NT2/D1 (cell line): ENCODE results near the gene SERPINE1.

Source experiments
- SUZ12 ChIP-seq: IDR thresholded peaks from 2 replicates; pipeline ENCODE4 v1.6.1; 2011; ENCODE audit not compliant: insufficient read length, insufficient read depth; ENCODE audit errors: extremely low read depth
- YY1 ChIP-seq: IDR thresholded peaks from 2 replicates; pipeline ENCODE4 v1.6.1; 2011; ENCODE audit not compliant: insufficient read length, insufficient read depth
- ZNF274 ChIP-seq: IDR thresholded peaks from 2 replicates; pipeline ENCODE4 v1.6.1; 2011; ENCODE audit warnings: mild to moderate bottlenecking, low read depth, low read length

GRCh38 chr7:101180130-101180755, 53.3 kb downstream of the SERPINE1 start, which contains the start of gene NAT16:
- TF ChIP-seq YY1 (no peak), ZNF274 (no peak), SUZ12 (no peak)
